Smooth muscle cell (in vitro differentiated cells): Measurements from ENCODE around the gene DPH1. TPM values are rescaled to one million over a fixed set of nuclear protein-coding genes. Genes with fewer than 3 reads are reported as not detected.

Experiments used
- DNase-seq: peaks from one replicate; lab custom pipeline; 2025; ENCODE audit not compliant: unreplicated experiment; lab: John Stamatoyannopoulos, UW
- H2AFZ ChIP-seq: fragments of 200-600 bp; sonication (generic); 2 replicates; pipeline ENCODE4 v1.6.0; 2016; ENCODE audit warnings: antibody characterized with exemption, low read depth, mild to moderate bottlenecking
- H3F3A ChIP-seq: fragments of 200-600 bp; sonication (generic); 2 replicates; pipeline ENCODE4 v1.6.0; 2017; ENCODE audit warnings: antibody characterized with exemption, low read depth
- H3K27ac ChIP-seq: fragments of 200-600 bp; sonication (generic); 2 replicates; pipeline ENCODE4 v1.5.1; 2016; ENCODE audit warnings: low read depth, mild to moderate bottlenecking
- H3K27me3 ChIP-seq: fragments of 200-600 bp; sonication (generic); 2 replicates; pipeline ENCODE4 v1.6.1; 2016; ENCODE audit warnings: low read depth, mild to moderate bottlenecking
- H3K36me3 ChIP-seq: fragments of 200-600 bp; sonication (generic); 2 replicates; pipeline ENCODE4 v1.5.1; 2016; ENCODE audit warnings: low read depth
- H3K4me1 ChIP-seq: fragments of 200-600 bp; sonication (generic); 2 replicates; pipeline ENCODE4 v1.5.1; 2016; ENCODE audit warnings: low read depth
- H3K4me2 ChIP-seq: fragments of 200-600 bp; sonication (generic); 2 replicates; pipeline ENCODE4 v1.6.0; 2016; ENCODE audit warnings: mild to moderate bottlenecking
- H3K4me3 ChIP-seq: fragments of 200-600 bp; sonication (generic); 2 replicates; pipeline ENCODE4 v1.5.1; 2016; ENCODE audit warnings: mild to moderate bottlenecking
- H3K79me2 ChIP-seq: fragments of 200-600 bp; sonication (generic); 2 replicates; pipeline ENCODE4 v1.6.0; 2016; ENCODE audit warnings: low read depth, mild to moderate bottlenecking
- H3K9ac ChIP-seq: fragments of 200-600 bp; sonication (generic); 2 replicates; pipeline ENCODE4 v1.6.0; 2016; ENCODE audit warnings: low read depth
- H3K9me3 ChIP-seq: fragments of 200-600 bp; sonication (generic); replicated peaks from 2 replicates; pipeline ENCODE4 v1.5.1; 2016; ENCODE audit warnings: low read depth
- H4K20me1 ChIP-seq: fragments of 200-600 bp; sonication (generic); 2 replicates; pipeline ENCODE4 v1.6.0; 2016; ENCODE audit warnings: low read depth
- CTCF ChIP-seq: fragments of 200-600 bp; sonication (generic); IDR thresholded peaks from 2 replicates; pipeline ENCODE4 v1.5.1; 2017; ENCODE audit warnings: borderline replicate concordance, mild to moderate bottlenecking, antibody characterized with exemption; ENCODE audit not compliant: insufficient read depth, poor library complexity, severe bottlenecking
- WGBS: methylation state at CpG from one replicate; pipeline ENCODE4 v1.1.7; 2016; ENCODE audit warnings: low lambda C conversion rate; 5-methylcytosine and 5-hydroxymethylcytosine counted together
- polyA plus RNA-seq: library from polyadenylated mRNA; unstranded; fragments of >200 nt; fragmentation: Nextera tagmentation; extraction: Ambion mirVana; gene quantifications from 2 replicates; pipeline ENCODE4 v1.2.1, GENCODE V29; 2016
- total RNA-seq: library from RNA; depleted of rRNA; stranded (reverse); fragments of >200 nt; gene quantifications from 2 replicates; pipeline ENCODE4 v1.2.3, GENCODE V29; 2014

DPH1 gene
- total and polyA plus RNA-seq, 2 experiments from 2014 or later, result 15.9 to 33.6 TPM

DNA sequence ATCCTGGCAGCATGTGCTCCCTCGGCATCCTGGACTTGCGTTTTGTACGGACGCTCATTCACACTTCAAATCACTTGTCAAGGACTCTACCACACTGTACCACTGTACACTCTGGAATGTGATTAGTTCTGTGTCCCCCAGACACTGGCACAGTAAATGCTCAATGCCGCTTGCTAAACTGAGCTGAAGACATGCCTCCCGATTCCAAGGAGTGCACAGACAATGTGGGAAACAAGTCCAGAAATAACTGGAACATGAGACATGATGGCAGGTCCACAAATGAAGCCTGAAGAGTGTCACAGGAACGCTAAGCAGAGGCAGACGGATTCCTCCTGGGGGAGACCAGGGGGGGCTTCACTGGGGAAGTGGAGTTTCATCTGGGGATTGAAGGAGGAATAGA, 47.1 kb downstream of the DPH1 start:
- Histone ChIP-seq H3K36me3 (no peaks in the 10 kb centered on the region), H3K9ac (no peak overlapping the region), H4K20me1 (no peaks in the 10 kb centered on the region), H3K4me2 (no peak overlapping the region), H3K27me3 (no peaks in the 10 kb centered on the region), H2AFZ (no peak overlapping the region), H3K4me1 (peaks cover 3% of the 10 kb centered on the region), H3K9me3 (no peaks in the 10 kb centered on the region), H3F3A (peaks cover 5% of the 10 kb centered on the region), H3K79me2 (no peaks in the 10 kb centered on the region), H3K4me3 (no peak overlapping the region), H3K27ac (no peak overlapping the region)
- DNase-seq, result no peak
- no peak for TF ChIP-seq CTCF
- 90% methylated on average over 8 of the region's 8 CpGs for WGBS

DNA sequence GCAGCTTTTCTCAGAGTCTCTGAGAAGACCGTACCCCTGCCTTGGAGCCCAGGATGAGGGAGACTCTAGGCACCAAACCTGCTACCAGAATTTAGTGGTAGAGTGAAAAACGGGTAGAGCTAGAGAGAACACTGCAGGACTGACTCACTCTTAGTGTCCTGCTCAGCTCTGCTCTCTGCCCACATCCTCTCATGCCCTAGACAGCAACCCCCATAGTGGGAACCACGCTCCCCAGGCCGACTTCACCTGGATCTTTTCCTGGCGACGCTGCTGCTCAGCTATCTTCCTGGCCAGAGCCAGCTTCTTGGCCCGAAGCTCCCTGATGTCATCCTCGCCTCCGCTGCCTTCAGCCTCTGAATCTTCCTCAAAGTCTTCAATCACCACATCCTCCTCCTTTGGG, 51.6 kb downstream of the DPH1 start:
- no peaks in the 10 kb centered on the region for H4K20me1 ChIP-seq
- no peaks in the 10 kb centered on the region for H3K4me1 ChIP-seq
- TF ChIP-seq CTCF, result no peak
- no peak overlapping the region for H3K4me3 ChIP-seq
- no peaks in the 10 kb centered on the region for H3K27me3 ChIP-seq
- H2AFZ ChIP-seq, result no peak overlapping the region
- peak overlapping the region; percentile 84 for H3K27ac ChIP-seq
- peak overlapping the region; percentile 55 for H3K4me2 ChIP-seq
- H3K79me2 ChIP-seq, result no peaks in the 10 kb centered on the region
- H3K9ac ChIP-seq, result peak overlapping the region; percentile 54
- WGBS, result 75% methylated on average over 9 of the region's 9 CpGs
- no peak for DNase-seq
- no peaks in the 10 kb centered on the region for H3K36me3 ChIP-seq
- no peaks in the 10 kb centered on the region for H3K9me3 ChIP-seq
- H3F3A ChIP-seq, result peaks cover 26% of the 10 kb centered on the region

GRCh38 chr17:2082003-2082781, 52.2 kb downstream of the DPH1 start:
- 59% methylated on average over 9 of the region's 9 CpGs for WGBS

More at GRCh38 chr17:2082003-2082781, 52.2 kb downstream of the DPH1 start:
- no peak overlapping the region for H2AFZ ChIP-seq
- H3K36me3 ChIP-seq, result no peaks in the 10 kb centered on the region
- H3K9ac ChIP-seq, result peak overlapping the region; percentile 54
- no peaks in the 10 kb centered on the region for H3K27me3 ChIP-seq
- no peak for DNase-seq
- H3K79me2 ChIP-seq, result no peaks in the 10 kb centered on the region
- no peaks in the 10 kb centered on the region for H3K4me1 ChIP-seq
- no peak for TF ChIP-seq CTCF
- H3K9me3 ChIP-seq, result no peaks in the 10 kb centered on the region
- no peaks in the 10 kb centered on the region for H4K20me1 ChIP-seq
- H3F3A ChIP-seq, result peaks cover 24% of the 10 kb centered on the region
- H3K4me3 ChIP-seq, result no peak overlapping the region
- H3K4me2 ChIP-seq, result peak overlapping the region; percentile 55
- peak overlapping the region; percentile 84 for H3K27ac ChIP-seq
